Measurements from ENCODE around the gene KDM1B. TPM values are rescaled to one million over a fixed set of nuclear protein-coding genes. Genes with fewer than 3 reads are reported as not detected.

Gene KDM1B
- total RNA-seq, 1 experiment from 2014 or later = 49.9 TPM

GRCh38 chr6:18263418-18264218, 108.4 kb downstream of the KDM1B start:
- no peak for DNase-seq (ENCODE audit: low read depth, low spot score)
- in situ Hi-C loops (cut with HindIII; ENCODE audit: low pct_unique_long_range_greater_than_20kb, low sequenced_read_pairs) = no loop called here

- DNase-seq (ENCODE audit: low read depth, low spot score) = peak; percentile 88
- in situ Hi-C loops (cut with HindIII; ENCODE audit: low pct_unique_long_range_greater_than_20kb, low sequenced_read_pairs) = no loop called here
Measured at GRCh38 chr6:18264219-18264922, 109.1 kb downstream of the KDM1B start, which contains the start of gene DEK. DEK (minus strand) TSS chr6:18264530; CDS start chr6:18263987, 543 bp downstream.

- in situ Hi-C loops (cut with HindIII; ENCODE audit: low pct_unique_long_range_greater_than_20kb, low sequenced_read_pairs) = no loop called here
Measured at GRCh38 chr6:18264923-18265377, 109.7 kb downstream of the KDM1B start.

GRCh38 chr6:18265787-18266522, 110.7 kb downstream of the KDM1B start:
- DNase-seq (ENCODE audit: low read depth, low spot score) = no peak
- in situ Hi-C loops (cut with HindIII; ENCODE audit: low pct_unique_long_range_greater_than_20kb, low sequenced_read_pairs) = no loop called here

More at GRCh38 chr6:18264923-18265377, 109.7 kb downstream of the KDM1B start:
- DNase-seq (ENCODE audit: low read depth, low spot score) = no peak

- in situ Hi-C loops (cut with HindIII; ENCODE audit: low pct_unique_long_range_greater_than_20kb, low sequenced_read_pairs) = no loop called here
- no peak for DNase-seq (ENCODE audit: low read depth, low spot score)
Measured at GRCh38 chr6:18266523-18266912, 111.3 kb downstream of the KDM1B start.

GRCh38 chr6:18268066-18268465, 112.8 kb downstream of the KDM1B start:
- no peak for DNase-seq (ENCODE audit: low read depth, low spot score)
- in situ Hi-C loops (cut with HindIII; ENCODE audit: low pct_unique_long_range_greater_than_20kb, low sequenced_read_pairs) = no loop called here

- no peak for DNase-seq (ENCODE audit: low read depth, low spot score)
- in situ Hi-C loops (cut with HindIII; ENCODE audit: low pct_unique_long_range_greater_than_20kb, low sequenced_read_pairs) = no loop called here
Measured at GRCh38 chr6:18269253-18269652, 114.0 kb downstream of the KDM1B start.

- DNase-seq (ENCODE audit: low read depth, low spot score) = no peak
- in situ Hi-C loops (cut with HindIII; ENCODE audit: low pct_unique_long_range_greater_than_20kb, low sequenced_read_pairs) = no loop called here
Measured at GRCh38 chr6:18269717-18270116, 114.5 kb downstream of the KDM1B start.

GRCh38 chr6:18270216-18270615, 115.0 kb downstream of the KDM1B start:
- in situ Hi-C loops (cut with HindIII; ENCODE audit: low pct_unique_long_range_greater_than_20kb, low sequenced_read_pairs) = no loop called here
- DNase-seq (ENCODE audit: low read depth, low spot score) = no peak

Small RNA genes within 50 kb of the gene (small RNA-seq; reads per million reads assigned to genes)
- gene RF00019 = 0 reads per million in 2 experiments

Other genes starting within 250 kb of the KDM1B start
- 44.6 and 46.2 TPM in 2 replicates for gene KIF13A, start 167.8 kb upstream of the KDM1B start, total RNA-seq (2014; rRNA removed; shearing (Covaris generic))
- 4.4 and 5.0 TPM in 2 replicates for gene NHLRC1, start 32.7 kb upstream of the KDM1B start, total RNA-seq (2014; rRNA removed; shearing (Covaris generic))
- gene TPMT, start 345 bp upstream of the KDM1B start, total RNA-seq (2014; rRNA removed; shearing (Covaris generic)) = 40.6 and 45.4 TPM in 2 replicates
- 141 and 143 TPM in 2 replicates for gene DEK, start 109.1 kb downstream of the KDM1B start, total RNA-seq (2014; rRNA removed; shearing (Covaris generic))
- gene RNF144B, start 231.9 kb downstream of the KDM1B start, total RNA-seq (2014; rRNA removed; shearing (Covaris generic)) = 12.2 and 14.3 TPM in 2 replicates

Measured in SK-MEL-5 (cell line).